ENCODE results near the gene GPBAR1.

The GPBAR1 gene

GRCh38 chr2:218285604-218286003, 24.8 kb downstream of the GPBAR1 start:
- Histone ChIP-seq H4K20me1 (ENCODE audit: insufficient read depth, low read length) (no peaks in the 10 kb centered on the region), H3K27me3 (ENCODE audit: insufficient read depth, low read length, poor library complexity) (no peaks in the 10 kb centered on the region), H3K4me2 (ENCODE audit: insufficient read depth, low read length) (peak overlapping the region; percentile 64), H3K79me2 (ENCODE audit: insufficient read depth, low read length) (no peaks in the 10 kb centered on the region), H3K27ac (ENCODE audit: low read length) (peak overlapping the region; percentile 71), H3K9ac (ENCODE audit: low read depth, low read length) (peak overlapping the region; percentile 55), H3K36me3 (ENCODE audit: insufficient read depth, low read length) (no peaks in the 10 kb centered on the region), H3K4me1 (ENCODE audit: insufficient read depth, low read length) (peaks cover 22% of the 10 kb centered on the region), H2AFZ (ENCODE audit: low read depth, low read length) (no peak overlapping the region), H3K9me3 (ENCODE audit: insufficient read depth, low read length, severe bottlenecking) (no peaks in the 10 kb centered on the region), H3K4me3 (ENCODE audit: low read depth in 1 of 2, low read length in 2 of 2) (peak overlapping the region in 1 of 2 experiments; percentile 59; a peak in 2 of 4 replicates)
- TF ChIP-seq CTCF (IDR thresholded peaks at IDR 0.05; ENCODE audit: borderline replicate concordance, extremely low read depth, low read length, poor library complexity, severe bottlenecking) = no peak
- TF ChIP-seq EZH2 (IDR thresholded peaks at IDR 0.05; ENCODE audit: borderline replicate concordance, low read depth, low read length, severe bottlenecking) = no peak
- no peak for DNase-seq
- no peak for ATAC-seq (ENCODE audit: insufficient read depth, low read depth)

GRCh38 chr2:218286570-218287459, 26.0 kb downstream of the GPBAR1 start:
- no peaks in the 10 kb centered on the region for H3K79me2 ChIP-seq (ENCODE audit: insufficient read depth, low read length)
- H3K9me3 ChIP-seq (ENCODE audit: insufficient read depth, low read length, severe bottlenecking) = no peaks in the 10 kb centered on the region
- H2AFZ ChIP-seq (ENCODE audit: low read depth, low read length) = peak overlapping the region; percentile 75
- TF ChIP-seq CTCF (IDR thresholded peaks at IDR 0.05; ENCODE audit: borderline replicate concordance, extremely low read depth, low read length, poor library complexity, severe bottlenecking) (no peak), EZH2 (IDR thresholded peaks at IDR 0.05; ENCODE audit: borderline replicate concordance, low read depth, low read length, severe bottlenecking) (no peak)
- H3K4me1 ChIP-seq (ENCODE audit: insufficient read depth, low read length) = peaks cover 22% of the 10 kb centered on the region
- DNase-seq (peak; percentile 71), ATAC-seq (ENCODE audit: insufficient read depth, low read depth) (peak; percentile 81)
- H3K9ac ChIP-seq (ENCODE audit: low read depth, low read length) = peak overlapping the region; percentile 55
- H3K27me3 ChIP-seq (ENCODE audit: insufficient read depth, low read length, poor library complexity) = no peaks in the 10 kb centered on the region
- peak overlapping the region; percentile 64 for H3K4me2 ChIP-seq (ENCODE audit: insufficient read depth, low read length)
- no peaks in the 10 kb centered on the region for H4K20me1 ChIP-seq (ENCODE audit: insufficient read depth, low read length)
- peak overlapping the region; percentile 15 to 59; a peak in 3 of 4 replicates for H3K4me3 ChIP-seq (ENCODE audit: low read depth in 1 of 2, low read length in 2 of 2)
- H3K27ac ChIP-seq (ENCODE audit: low read length) = peak overlapping the region; percentile 71
- H3K36me3 ChIP-seq (ENCODE audit: insufficient read depth, low read length) = no peaks in the 10 kb centered on the region

GRCh38 chr2:218289639-218290315, 29.0 kb downstream of the GPBAR1 start:
- Histone ChIP-seq H4K20me1 (ENCODE audit: insufficient read depth, low read length) (no peaks in the 10 kb centered on the region), H3K9ac (ENCODE audit: low read depth, low read length) (no peak overlapping the region), H3K4me2 (ENCODE audit: insufficient read depth, low read length) (no peak overlapping the region), H3K4me1 (ENCODE audit: insufficient read depth, low read length) (peaks cover 22% of the 10 kb centered on the region), H3K27me3 (ENCODE audit: insufficient read depth, low read length, poor library complexity) (no peaks in the 10 kb centered on the region), H3K79me2 (ENCODE audit: insufficient read depth, low read length) (no peaks in the 10 kb centered on the region), H3K4me3 (ENCODE audit: low read depth in 1 of 2, low read length in 2 of 2) (no peak overlapping the region), H3K9me3 (ENCODE audit: insufficient read depth, low read length, severe bottlenecking) (no peaks in the 10 kb centered on the region), H3K27ac (ENCODE audit: low read length) (no peak overlapping the region), H2AFZ (ENCODE audit: low read depth, low read length) (no peak overlapping the region), H3K36me3 (ENCODE audit: insufficient read depth, low read length) (no peaks in the 10 kb centered on the region)
- ATAC-seq (ENCODE audit: insufficient read depth, low read depth) = no peak
- TF ChIP-seq EZH2 (IDR thresholded peaks at IDR 0.05; ENCODE audit: borderline replicate concordance, low read depth, low read length, severe bottlenecking) (no peak), CTCF (IDR thresholded peaks at IDR 0.05; ENCODE audit: borderline replicate concordance, extremely low read depth, low read length, poor library complexity, severe bottlenecking) (no peak)
- no peak for DNase-seq

Measured in DND-41 (cell line).